Middle frontal gyrus (tissue), 1 donor: Measurements from ENCODE around the gene NCAPD2.
A peak's percentile ranks its signal among the peaks of the same experiment; 100 is the strongest.
"Not testable (repeated sequence)": the region's sequence is repeated elsewhere in the genome, so short reads cannot be mapped to it uniquely, and the experiment has no call there.

Source experiments
- DNase-seq: peaks from one replicate; pipeline ENCODE4 v3.0.0-alpha.2; 2015; ENCODE audit warnings: low spot score; ENCODE audit errors: extremely low spot score

The NCAPD2 gene

GRCh38 chr12:6494968-6495367 lies 1.1 kb downstream of the NCAPD2 start:
- DNase-seq, result no peak

GRCh38 chr12:6497291-6497690 lies 3.4 kb downstream of the NCAPD2 start:
- not testable (repeated sequence) for DNase-seq

- DNase-seq, result no peak
Observed at GRCh38 chr12:6500466-6500865, 6.6 kb downstream of the NCAPD2 start.

- no peak for DNase-seq
Observed at GRCh38 chr12:6507102-6507998, 13.4 kb downstream of the NCAPD2 start.

- no peak for DNase-seq
Observed at GRCh38 chr12:6508087-6508486, 14.2 kb downstream of the NCAPD2 start.

DNA sequence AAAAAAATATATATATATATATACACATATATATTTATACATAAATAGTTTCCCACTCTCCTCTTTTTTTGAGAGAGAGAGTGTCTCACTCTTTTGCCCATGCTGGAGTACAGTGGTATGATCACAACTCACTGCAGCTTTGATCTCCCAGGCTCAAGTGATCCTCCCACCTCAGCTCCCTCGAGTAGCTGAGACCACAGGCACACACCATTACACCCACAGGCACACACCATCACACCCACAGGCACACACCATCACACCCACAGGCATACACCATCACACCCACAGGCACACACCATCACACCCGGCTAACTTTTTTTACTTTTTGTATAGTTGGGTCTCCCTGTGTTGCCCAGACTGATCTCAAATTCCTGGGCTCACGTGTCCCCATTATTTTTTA lies 26.3 kb downstream of the NCAPD2 start:
- no peak for DNase-seq

DNA sequence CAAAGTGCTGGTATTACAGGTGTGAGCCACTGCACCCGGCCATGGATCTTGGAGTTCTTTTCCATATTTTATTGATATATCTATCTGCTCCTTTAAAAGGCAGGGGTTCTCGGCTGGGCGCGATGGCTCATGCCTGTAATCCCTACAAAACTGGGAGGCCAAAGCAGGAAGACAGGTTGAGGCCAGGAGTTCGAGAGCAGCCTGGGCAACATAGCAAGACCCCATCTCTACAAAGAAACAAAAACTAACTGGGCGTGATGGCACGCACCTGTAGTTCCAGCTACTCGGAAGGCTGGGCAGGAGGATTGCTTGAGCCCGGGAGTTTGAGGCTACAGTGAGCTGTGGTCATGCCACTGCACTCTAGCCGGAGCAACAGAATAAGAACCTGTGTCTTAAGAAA lies 28.3 kb downstream of the NCAPD2 start:
- no peak for DNase-seq

DNA sequence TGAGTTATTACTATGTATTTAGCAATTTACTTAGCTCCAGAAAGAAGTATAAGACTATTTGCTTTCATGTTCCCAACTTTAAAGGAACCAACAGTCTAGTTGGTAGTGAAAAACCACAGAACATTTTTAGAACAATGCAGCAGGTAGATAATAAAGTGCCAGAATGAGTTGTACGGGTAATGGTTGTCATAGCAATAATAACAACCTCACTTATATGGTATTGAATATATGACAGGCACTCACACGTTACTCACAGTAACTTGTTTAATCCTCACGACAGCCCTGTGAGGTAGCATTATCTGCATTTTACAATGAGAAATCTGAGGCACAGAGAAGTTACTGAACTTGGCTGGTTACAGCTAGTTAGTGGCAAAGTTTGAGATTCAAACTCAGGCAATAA lies 29.8 kb downstream of the NCAPD2 start:
- DNase-seq, result no peak

- DNase-seq, result no peak
Observed at GRCh38 chr12:6524648-6525047, 30.7 kb downstream of the NCAPD2 start.

GRCh38 chr12:6526201-6526600 lies 32.3 kb downstream of the NCAPD2 start:
- DNase-seq, result no peak

GRCh38 chr12:6526766-6527525 lies 33.0 kb downstream of the NCAPD2 start:
- no peak for DNase-seq

GRCh38 chr12:6527711-6528110 lies 33.8 kb downstream of the NCAPD2 start:
- no peak for DNase-seq

- no peak for DNase-seq
Observed at GRCh38 chr12:6528539-6529235, 34.8 kb downstream of the NCAPD2 start.

DNA sequence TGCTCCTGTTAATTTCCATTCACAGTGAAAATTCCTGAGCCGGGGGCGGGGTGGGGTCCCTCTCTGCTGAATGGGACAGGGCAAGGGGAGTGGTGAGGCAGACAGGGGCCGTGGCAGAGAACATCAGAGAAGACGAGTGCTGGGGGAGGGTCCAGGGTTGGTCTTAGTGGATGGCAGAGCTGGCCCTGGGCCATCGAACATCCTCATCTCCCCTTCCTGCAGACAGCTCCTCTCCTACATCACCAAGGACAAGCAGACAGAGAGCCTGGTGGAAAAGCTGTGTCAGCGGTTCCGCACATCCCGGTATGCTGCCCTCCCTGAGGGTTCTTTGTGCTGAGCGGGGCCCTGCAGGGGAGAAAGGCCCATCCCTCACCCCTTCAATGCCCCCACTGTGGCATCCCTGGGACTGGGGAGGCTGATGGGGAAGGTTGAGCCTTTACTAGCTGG lies 35.4 kb downstream of the NCAPD2 start:
- DNase-seq, result no peak

DNA sequence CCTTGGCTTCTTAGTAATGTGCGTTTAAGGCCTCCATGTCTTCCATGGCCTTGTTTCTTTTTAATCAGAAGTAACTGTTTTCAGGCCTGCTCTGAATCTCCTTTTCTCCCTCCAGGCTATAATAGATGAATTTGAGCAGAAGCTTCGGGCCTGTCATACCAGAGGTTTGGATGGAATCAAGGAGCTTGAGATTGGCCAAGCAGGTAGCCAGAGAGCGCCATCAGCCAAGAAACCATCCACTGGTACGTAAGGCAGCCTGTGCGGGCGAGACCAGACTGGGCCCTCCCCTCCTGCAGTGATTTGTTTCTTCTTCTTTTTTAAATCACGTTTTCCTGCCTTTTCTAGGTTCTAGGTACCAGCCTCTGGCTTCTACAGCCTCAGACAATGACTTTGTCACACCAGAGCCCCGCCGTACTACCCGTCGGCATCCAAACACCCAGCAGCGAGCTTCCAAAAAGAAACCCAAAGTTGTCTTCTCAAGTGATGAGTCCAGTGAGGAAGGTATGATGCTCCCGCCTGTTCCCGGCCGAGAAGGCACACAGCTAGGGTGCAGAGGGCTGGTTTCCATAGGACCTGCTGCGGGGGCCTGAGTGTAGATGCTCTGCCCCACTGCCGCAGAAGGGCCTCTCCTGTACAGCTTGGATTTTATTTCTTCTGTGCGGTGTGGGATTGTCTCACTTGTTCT lies 36.8 kb downstream of the NCAPD2 start:
- DNase-seq, result no peak

DNA sequence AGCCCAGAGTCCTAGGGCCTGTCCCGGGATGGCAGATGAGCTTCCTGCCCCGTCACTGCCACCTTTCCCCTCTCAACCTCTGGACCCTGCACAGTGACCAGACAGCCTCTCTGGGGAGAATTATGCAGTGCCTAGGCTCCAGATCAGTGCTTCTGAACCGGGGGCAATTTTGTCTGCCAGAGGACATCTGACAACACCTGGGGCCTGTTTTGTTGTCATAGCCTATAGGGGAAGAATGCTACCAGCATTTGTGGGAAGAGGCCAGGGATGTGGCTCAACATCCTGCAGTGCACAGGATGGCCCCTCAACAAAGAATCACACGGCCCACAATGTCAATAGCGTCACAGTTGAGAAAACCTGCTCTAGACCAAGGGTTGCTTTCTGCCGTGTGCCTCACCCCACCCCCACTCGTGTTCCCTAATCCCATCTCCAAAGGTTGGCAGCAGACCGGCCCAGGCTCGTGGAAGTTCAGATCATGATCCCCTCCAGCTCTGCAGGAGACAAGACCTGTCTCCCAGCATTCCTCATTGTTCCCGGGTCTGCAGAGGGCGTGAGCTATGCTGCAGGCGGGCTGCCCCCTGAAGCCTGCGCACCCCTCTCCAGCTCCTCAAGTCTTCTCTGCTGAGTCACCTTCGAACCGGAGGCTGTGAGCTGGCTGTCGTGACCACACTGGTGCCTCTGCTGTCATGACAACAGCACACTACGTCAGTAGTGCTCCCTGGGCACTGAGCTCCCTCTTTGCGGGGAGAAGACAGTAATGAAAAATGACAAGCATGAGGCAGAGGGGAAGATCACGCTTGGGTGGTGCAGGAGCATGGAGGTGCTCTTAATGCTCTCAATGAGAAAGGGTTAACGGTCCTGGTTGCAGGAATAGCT lies 38.4 kb downstream of the NCAPD2 start:
- peak; percentile 76 for DNase-seq

DNA sequence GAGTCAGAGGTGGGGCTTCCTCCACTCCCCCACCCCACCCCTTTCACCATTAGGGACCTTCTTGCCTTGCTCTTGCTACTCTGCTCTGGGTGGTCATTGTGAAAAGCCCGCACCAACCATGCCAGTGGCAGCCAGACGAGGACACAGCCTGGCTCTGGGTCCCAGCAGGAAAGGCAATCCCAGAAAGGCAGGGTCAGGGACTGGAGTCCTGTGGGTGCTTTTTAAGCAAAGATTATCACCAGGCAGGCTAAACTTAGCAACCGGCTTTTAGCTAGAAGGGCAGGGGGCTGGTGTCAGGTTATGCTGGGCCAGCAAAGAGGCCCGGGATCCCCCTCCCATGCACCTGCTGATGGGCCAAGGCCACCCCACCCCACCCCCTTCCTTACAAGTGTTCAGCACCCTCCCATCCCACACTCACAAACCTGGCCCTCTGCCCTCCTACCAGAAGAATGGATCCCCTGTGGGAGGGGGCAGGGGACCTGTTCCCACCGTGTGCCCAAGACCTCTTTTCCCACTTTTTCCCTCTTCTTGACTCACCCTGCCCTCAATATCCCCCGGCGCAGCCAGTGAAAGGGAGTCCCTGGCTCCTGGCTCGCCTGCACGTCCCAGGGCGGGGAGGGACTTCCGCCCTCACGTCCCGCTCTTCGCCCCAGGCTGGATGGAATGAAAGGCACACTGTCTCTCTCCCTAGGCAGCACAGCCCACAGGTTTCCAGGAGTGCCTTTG lies 39.2 kb downstream of the NCAPD2 start:
- DNase-seq, result no peak

- no peak for DNase-seq
Observed at GRCh38 chr12:6533653-6533922, 39.7 kb downstream of the NCAPD2 start.

- DNase-seq, result peak; percentile 95
Observed at GRCh38 chr12:6533923-6534694, 40.2 kb downstream of the NCAPD2 start, which contains the start of gene GAPDH. Gene GAPDH (plus strand): TSS chr12:6534517. CDS start chr12:6534833, 316 bp downstream.
